Measurements from ENCODE around the gene POLG2.

- TF ChIP-seq ZSCAN18 (CRISPR knock-in tag; IDR thresholded peaks at IDR 0.05) (no peak), E2F5 (CRISPR knock-in tag; IDR thresholded peaks at IDR 0.05) (no peak), JAZF1 (CRISPR knock-in tag; IDR thresholded peaks at IDR 0.05) (no peak), E2F1 (CRISPR knock-in tag; IDR thresholded peaks at IDR 0.05) (no peak), TEAD4 (CRISPR knock-in tag; IDR thresholded peaks at IDR 0.05) (no peak), NR2C2 (CRISPR knock-in tag; IDR thresholded peaks at IDR 0.05) (no peak), CTCF (IDR thresholded peaks at IDR 0.05) (no peak), ZNF512 (CRISPR knock-in tag; IDR thresholded peaks at IDR 0.05; ENCODE audit: borderline replicate concordance) (no peak), NR3C1 (CRISPR knock-in tag; conservative IDR thresholded peaks at IDR 0.05; ENCODE audit: low read depth) (no peak), MAX (CRISPR knock-in tag; IDR thresholded peaks at IDR 0.05) (no peak), ZBTB43 (CRISPR knock-in tag; IDR thresholded peaks at IDR 0.05) (no peak), AR (CRISPR knock-in tag; IDR thresholded peaks at IDR 0.05) (no peak)
Measured at GRCh38 chr17:64428406-64428805, 68.4 kb downstream of the POLG2 start.
